Stimulated activated CD4-positive, alpha-beta T cell treated with anti-CD3 and anti-CD28 coated beads, TNF-alpha, amount 100 ng/mL, for 1 hour (primary cell): ENCODE measurements around the gene OR6K3.
"Not testable (repeated sequence)": the region's sequence is repeated elsewhere in the genome, so short reads cannot be mapped to it uniquely, and the experiment has no call there.

Source experiments
- DNase-seq, 3 donors: peaks; one replicate each; pipeline ENCODE4 v3.0.0-alpha.2; 2020; ENCODE audit warnings: low read depth in 3 of 3, low spot score in 1 of 3

Gene OR6K3

GRCh38 chr1:158688343-158688742, 32.2 kb downstream of the OR6K3 start:
- DNase-seq, result not testable (repeated sequence)

GRCh38 chr1:158687037-158687436, 33.5 kb downstream of the OR6K3 start:
- no peak for DNase-seq

- DNase-seq, result no peak
Measured at GRCh38 chr1:158686111-158687009, 34.2 kb downstream of the OR6K3 start, which contains the start of gene SPTA1. Gene SPTA1, minus strand, starts transcription at chr1:158686715. Its CDS starts 198 bp downstream, at chr1:158686517.

- no peak for DNase-seq
Measured at GRCh38 chr1:158685085-158685484, 35.4 kb downstream of the OR6K3 start.

- DNase-seq, result no peak
Measured at GRCh38 chr1:158681606-158682005, 38.9 kb downstream of the OR6K3 start.

- no peak for DNase-seq
Measured at GRCh38 chr1:158679289-158679688, 41.2 kb downstream of the OR6K3 start.

GRCh38 chr1:158675563-158676323, 44.8 kb downstream of the OR6K3 start:
- no peak for DNase-seq

GRCh38 chr1:158674302-158674701, 46.2 kb downstream of the OR6K3 start:
- DNase-seq, result no peak
